ENCODE results near the gene CRB1.

The CRB1 gene

DNA sequence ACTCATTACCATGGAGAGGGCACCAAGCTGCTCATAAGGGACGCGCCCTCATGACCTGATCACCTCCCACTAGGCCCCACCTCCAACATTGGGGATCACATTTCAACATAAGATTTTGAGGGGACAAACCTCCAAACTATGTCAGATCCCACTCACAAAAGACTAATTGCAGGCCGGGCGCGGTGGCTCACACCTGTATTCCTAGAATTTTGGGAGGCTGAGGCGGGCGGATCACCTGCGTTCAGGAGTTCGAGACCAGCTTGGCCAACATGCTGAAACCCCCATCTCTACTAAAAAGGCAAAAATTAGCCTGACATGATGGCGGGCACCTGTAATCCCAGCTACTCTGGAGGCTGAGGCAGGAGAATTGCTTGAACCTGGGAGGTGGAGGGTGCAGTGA, 228.7 kb downstream of the CRB1 start:
- TF ChIP-seq, protein P1, sequence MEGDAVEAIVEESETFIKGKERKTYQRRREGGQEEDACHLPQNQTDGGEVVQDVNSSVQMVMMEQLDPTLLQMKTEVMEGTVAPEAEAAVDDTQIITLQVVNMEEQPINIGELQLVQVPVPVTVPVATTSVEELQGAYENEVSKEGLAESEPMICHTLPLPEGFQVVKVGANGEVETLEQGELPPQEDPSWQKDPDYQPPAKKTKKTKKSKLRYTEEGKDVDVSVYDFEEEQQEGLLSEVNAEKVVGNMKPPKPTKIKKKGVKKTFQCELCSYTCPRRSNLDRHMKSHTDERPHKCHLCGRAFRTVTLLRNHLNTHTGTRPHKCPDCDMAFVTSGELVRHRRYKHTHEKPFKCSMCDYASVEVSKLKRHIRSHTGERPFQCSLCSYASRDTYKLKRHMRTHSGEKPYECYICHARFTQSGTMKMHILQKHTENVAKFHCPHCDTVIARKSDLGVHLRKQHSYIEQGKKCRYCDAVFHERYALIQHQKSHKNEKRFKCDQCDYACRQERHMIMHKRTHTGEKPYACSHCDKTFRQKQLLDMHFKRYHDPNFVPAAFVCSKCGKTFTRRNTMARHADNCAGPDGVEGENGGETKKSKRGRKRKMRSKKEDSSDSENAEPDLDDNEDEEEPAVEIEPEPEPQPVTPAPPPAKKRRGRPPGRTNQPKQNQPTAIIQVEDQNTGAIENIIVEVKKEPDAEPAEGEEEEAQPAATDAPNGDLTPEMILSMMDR (IDR thresholded peaks at IDR 0.05; ENCODE audit: low read depth, low read length): no peak
- H3K4me3 ChIP-seq (ENCODE audit: low read depth, low read length): no peak overlapping the region
- H3K27ac ChIP-seq: no peak overlapping the region
- no peaks in the 10 kb centered on the region for H3K9me3 ChIP-seq (ENCODE audit: severe bottlenecking)
- DNase-seq: no peak
- no peaks in the 10 kb centered on the region for H3K27me3 ChIP-seq (ENCODE audit: insufficient read depth, low read depth, severe bottlenecking)
- no peaks in the 10 kb centered on the region for H3K36me3 ChIP-seq

DNA sequence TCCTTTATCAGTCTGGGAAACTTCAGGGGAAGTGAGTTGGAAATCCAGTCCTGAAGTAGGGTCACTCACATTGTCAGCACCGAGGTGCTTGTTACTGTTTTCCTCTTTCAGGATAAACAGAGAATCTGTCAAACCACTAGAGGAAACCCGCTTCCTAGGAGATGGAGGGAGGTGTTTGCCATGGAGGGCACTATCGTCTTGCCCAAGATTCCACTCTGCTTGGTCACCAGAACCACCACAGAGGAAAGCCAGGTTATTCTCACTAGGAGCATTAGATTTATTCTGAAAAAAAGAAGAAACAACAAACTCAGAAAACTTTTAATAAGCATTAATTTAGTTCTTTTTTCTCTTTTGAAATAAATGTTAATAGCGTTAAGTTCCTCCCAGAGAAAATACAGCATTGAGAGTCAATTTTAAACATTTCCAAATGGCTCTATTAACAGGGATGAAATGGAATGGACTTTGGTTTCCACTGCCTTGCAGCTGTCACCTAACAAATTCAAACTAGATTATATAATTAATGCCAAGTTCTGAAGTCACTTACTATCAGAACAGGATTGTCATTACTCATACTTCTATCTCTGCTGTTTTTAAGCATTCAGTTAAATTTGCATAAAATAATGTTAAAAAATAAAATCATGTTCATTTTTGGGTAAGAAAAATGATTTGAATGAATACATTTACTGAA, 242.8 kb downstream of the CRB1 start:
- TF ChIP-seq, protein P1 (IDR thresholded peaks at IDR 0.05; ENCODE audit: low read depth, low read length): no peak
- no peak overlapping the region for H3K27ac ChIP-seq
- DNase-seq: no peak
- H3K4me3 ChIP-seq (ENCODE audit: low read depth, low read length): no peak overlapping the region
- H3K27me3 ChIP-seq (ENCODE audit: insufficient read depth, low read depth, severe bottlenecking): no peaks in the 10 kb centered on the region
- peaks cover 9% of the 10 kb centered on the region for H3K36me3 ChIP-seq
- H3K9me3 ChIP-seq (ENCODE audit: severe bottlenecking): no peaks in the 10 kb centered on the region

DNA sequence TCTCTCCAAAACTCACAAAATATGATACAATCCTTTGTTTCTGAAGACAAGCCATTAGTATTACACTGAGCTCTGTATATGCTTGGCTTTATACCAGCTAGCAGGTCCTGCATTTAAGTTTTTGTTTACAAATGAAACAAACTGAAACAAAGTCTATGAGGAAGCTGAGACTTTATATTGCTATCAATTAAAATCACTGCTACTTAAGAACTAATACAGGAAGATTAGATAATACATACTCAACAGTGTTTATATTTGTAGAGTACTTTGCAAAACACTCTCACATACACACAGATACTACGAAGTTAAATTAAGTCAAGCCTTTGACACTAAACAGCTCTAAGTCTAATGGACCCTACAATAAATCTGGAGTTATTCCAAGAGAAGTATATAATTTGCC, 247.4 kb downstream of the CRB1 start:
- Histone ChIP-seq H3K9me3 (ENCODE audit: severe bottlenecking) (no peaks in the 10 kb centered on the region), H3K36me3 (peaks cover 6% of the 10 kb centered on the region), H3K4me3 (ENCODE audit: low read depth, low read length) (no peak overlapping the region), H3K27ac (no peak overlapping the region), H3K27me3 (ENCODE audit: insufficient read depth, low read depth, severe bottlenecking) (no peaks in the 10 kb centered on the region)
- DNase-seq: no peak
- TF ChIP-seq, protein P1 (IDR thresholded peaks at IDR 0.05; ENCODE audit: low read depth, low read length): no peak

DNA sequence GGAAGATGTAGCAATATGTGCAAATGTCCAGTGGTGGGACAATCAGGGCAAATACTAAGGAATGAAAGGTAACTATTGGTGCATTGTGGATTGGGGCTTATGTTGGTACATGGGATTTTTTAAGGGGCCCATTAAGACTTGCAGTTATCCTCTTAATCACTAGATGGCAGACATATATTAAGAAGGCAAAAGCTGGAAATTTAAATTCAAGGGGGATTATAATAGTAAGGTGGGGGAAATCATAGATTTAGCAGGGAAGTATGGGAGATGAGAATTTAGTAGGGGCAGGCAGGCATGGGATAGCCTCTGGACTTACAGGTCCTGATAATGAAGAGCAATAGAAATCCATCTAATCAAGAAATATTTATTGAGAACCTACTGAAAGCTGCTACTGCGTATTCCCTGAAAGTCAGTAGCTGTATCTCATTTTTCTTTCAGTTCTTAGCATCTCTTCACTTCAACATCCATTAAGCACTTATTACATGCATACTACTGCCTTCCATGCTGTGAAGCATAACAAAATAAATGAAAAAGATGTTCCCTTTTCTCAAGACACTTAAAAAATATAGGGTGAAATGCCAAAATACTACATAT, 251.8 kb downstream of the CRB1 start:
- no peak for DNase-seq
- Histone ChIP-seq H3K27me3 (ENCODE audit: insufficient read depth, low read depth, severe bottlenecking) (no peaks in the 10 kb centered on the region), H3K27ac (no peak overlapping the region), H3K9me3 (ENCODE audit: severe bottlenecking) (no peaks in the 10 kb centered on the region), H3K36me3 (no peaks in the 10 kb centered on the region), H3K4me3 (ENCODE audit: low read depth, low read length) (no peak overlapping the region)
- TF ChIP-seq, protein P1 (IDR thresholded peaks at IDR 0.05; ENCODE audit: low read depth, low read length): peak; percentile 34; the same call in 1 of the 2 replicates

DNA sequence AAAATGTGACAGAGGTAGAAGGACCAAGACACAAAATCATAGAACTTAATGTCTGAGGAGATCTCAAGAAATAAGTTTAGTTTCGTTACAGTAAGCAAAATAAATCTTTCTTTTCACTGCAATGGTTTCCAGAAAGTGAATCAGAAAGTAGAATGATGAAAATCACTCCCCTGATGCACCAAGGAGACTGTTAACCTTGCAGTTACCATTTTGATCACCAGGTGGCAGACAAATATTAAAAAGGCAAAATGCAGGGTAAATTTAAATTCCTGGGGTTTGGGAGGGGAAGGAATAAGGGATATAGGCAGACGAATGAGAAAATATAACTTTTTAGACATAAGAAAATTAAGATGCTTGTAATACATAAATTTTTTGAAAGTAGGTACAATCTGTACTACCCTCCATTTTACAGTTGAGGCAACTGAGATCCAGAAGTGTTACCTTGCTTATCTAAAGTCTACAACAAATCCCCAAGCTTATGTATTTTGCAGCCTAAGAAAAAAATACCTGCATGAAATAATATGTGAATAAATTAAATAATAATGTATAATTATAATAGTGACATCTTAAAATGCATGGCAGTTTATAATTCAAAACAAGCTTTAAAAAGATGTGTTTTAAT, 253.2 kb downstream of the CRB1 start:
- peak; percentile 50 for DNase-seq
- TF ChIP-seq, protein P1 (IDR thresholded peaks at IDR 0.05; ENCODE audit: low read depth, low read length): peak; percentile 65
- no peaks in the 10 kb centered on the region for H3K36me3 ChIP-seq
- no peak overlapping the region for H3K27ac ChIP-seq
- H3K4me3 ChIP-seq (ENCODE audit: low read depth, low read length): no peak overlapping the region
- H3K27me3 ChIP-seq (ENCODE audit: insufficient read depth, low read depth, severe bottlenecking): no peaks in the 10 kb centered on the region
- H3K9me3 ChIP-seq (ENCODE audit: severe bottlenecking): no peaks in the 10 kb centered on the region

All from WERI-Rb-1 (cell line).